ENCODE data around the gene HIP1R. TPM values are rescaled to one million over a fixed set of nuclear protein-coding genes. Genes with fewer than 3 reads are reported as not detected.

The HIP1R gene
- total RNA-seq, 1 experiment from 2014 or later: 33.1 TPM

- no peaks in the 10 kb centered on the region for H3K27me3 ChIP-seq (ENCODE audit: insufficient read depth, low read depth)
- H3K79me2 ChIP-seq (ENCODE audit: low read depth): no peaks in the 10 kb centered on the region
- BruUV-seq (replicated peaks): no TSS peak
- no peak overlapping the region for H3K27ac ChIP-seq
- H4K20me1 ChIP-seq (ENCODE audit: insufficient read depth): no peaks in the 10 kb centered on the region
- peaks cover 14% of the 10 kb centered on the region; the same call in 1 of the 2 replicates for H3F3A ChIP-seq (ENCODE audit: insufficient read depth, low read depth)
- CTCF ChIA-PET: no interaction called here
- intact Hi-C loops (cut with micrococcal nuclease; ENCODE audit: unreplicated experiment): no loop called here
- H2AFZ ChIP-seq: no peak overlapping the region
- H3K9me3 ChIP-seq (ENCODE audit: insufficient read depth, low read depth): no peaks in the 10 kb centered on the region
- H3K4me3 ChIP-seq: no peak overlapping the region
- POLR2A ChIA-PET (ENCODE audit: unreplicated experiment): no interaction called here
- H3K4me1 ChIP-seq (replicated peaks; ENCODE audit: insufficient read depth): no peaks in the 10 kb centered on the region
- H3K9me2 ChIP-seq (ENCODE audit: insufficient read depth): no peaks in the 10 kb centered on the region
- TF ChIP-seq EZH2 (IDR thresholded peaks at IDR 0.05; ENCODE audit: low read depth) (no peak), CTCF (conservative IDR thresholded peaks at IDR 0.05) (no peak)
- no peak for DNase-seq
- H3K4me2 ChIP-seq: no peak overlapping the region
- no peaks in the 10 kb centered on the region for H3K36me3 ChIP-seq (ENCODE audit: low read depth)
Measured at GRCh38 chr12:122854554-122854953, 19.3 kb downstream of the HIP1R start.

- H3F3A ChIP-seq (ENCODE audit: insufficient read depth, low read depth): peaks cover 14% of the 10 kb centered on the region; the same call in 1 of the 2 replicates
- no peaks in the 10 kb centered on the region for H3K27me3 ChIP-seq (ENCODE audit: insufficient read depth, low read depth)
- no peak overlapping the region for H3K4me2 ChIP-seq
- POLR2A ChIA-PET (ENCODE audit: unreplicated experiment): no interaction called here
- no peaks in the 10 kb centered on the region for H3K9me2 ChIP-seq (ENCODE audit: insufficient read depth)
- H2AFZ ChIP-seq: no peak overlapping the region
- no peaks in the 10 kb centered on the region for H3K79me2 ChIP-seq (ENCODE audit: low read depth)
- H3K36me3 ChIP-seq (ENCODE audit: low read depth): no peaks in the 10 kb centered on the region
- H4K20me1 ChIP-seq (ENCODE audit: insufficient read depth): no peaks in the 10 kb centered on the region
- no peaks in the 10 kb centered on the region for H3K9me3 ChIP-seq (ENCODE audit: insufficient read depth, low read depth)
- H3K27ac ChIP-seq: no peak overlapping the region
- no peak for DNase-seq
- TF ChIP-seq EZH2 (IDR thresholded peaks at IDR 0.05; ENCODE audit: low read depth) (no peak), CTCF (conservative IDR thresholded peaks at IDR 0.05) (no peak)
- CTCF ChIA-PET: no interaction called here
- intact Hi-C loops (cut with micrococcal nuclease; ENCODE audit: unreplicated experiment): no loop called here
- no peak overlapping the region for H3K4me3 ChIP-seq
- no peaks in the 10 kb centered on the region for H3K4me1 ChIP-seq (replicated peaks; ENCODE audit: insufficient read depth)
- no TSS peak for BruUV-seq (replicated peaks)
Measured at GRCh38 chr12:122855071-122855829, 20.0 kb downstream of the HIP1R start.

- DNase-seq: no peak
- CTCF ChIA-PET: no interaction called here
Measured at GRCh38 chr12:122855928-122856831, 20.9 kb downstream of the HIP1R start.

More at GRCh38 chr12:122855928-122856831, 20.9 kb downstream of the HIP1R start:
- Histone ChIP-seq H3K9me2 (ENCODE audit: insufficient read depth) (no peaks in the 10 kb centered on the region), H3K79me2 (ENCODE audit: low read depth) (no peaks in the 10 kb centered on the region), H3K4me1 (replicated peaks; ENCODE audit: insufficient read depth) (no peaks in the 10 kb centered on the region), H3K36me3 (ENCODE audit: low read depth) (no peaks in the 10 kb centered on the region), H2AFZ (no peak overlapping the region), H3K27ac (no peak overlapping the region), H3K27me3 (ENCODE audit: insufficient read depth, low read depth) (no peaks in the 10 kb centered on the region), H4K20me1 (ENCODE audit: insufficient read depth) (no peaks in the 10 kb centered on the region), H3K4me2 (no peak overlapping the region), H3K4me3 (no peak overlapping the region), H3K9me3 (ENCODE audit: insufficient read depth, low read depth) (no peaks in the 10 kb centered on the region), H3F3A (ENCODE audit: insufficient read depth, low read depth) (peaks cover 20% of the 10 kb centered on the region; the same call in 1 of the 2 replicates)
- intact Hi-C loops (cut with micrococcal nuclease; ENCODE audit: unreplicated experiment): no loop called here
- TF ChIP-seq CTCF (conservative IDR thresholded peaks at IDR 0.05) (no peak), EZH2 (IDR thresholded peaks at IDR 0.05; ENCODE audit: low read depth) (no peak)
- POLR2A ChIA-PET (ENCODE audit: unreplicated experiment): no interaction called here
- BruUV-seq (replicated peaks): no TSS peak

Measured in PC-9 (cell line).